NT2/D1 (cell line): ENCODE measurements around the gene LRCH3.

Source experiments
- DNase-seq: peaks from one replicate; pipeline ENCODE4 v3.0.0-alpha.2; 2011; ENCODE audit warnings: low read depth, low spot score
- H3K27me3 ChIP-seq: 2 replicates; pipeline ENCODE4 v1.6.0; 2011; ENCODE audit warnings: mild to moderate bottlenecking; ENCODE audit not compliant: insufficient read length, insufficient read depth
- H3K36me3 ChIP-seq: 2 replicates; pipeline ENCODE4 v1.6.1; 2011; ENCODE audit warnings: mild to moderate bottlenecking, low read length, mixed read lengths; ENCODE audit not compliant: insufficient read depth, insufficient read length
- H3K4me1 ChIP-seq: 2 replicates; pipeline ENCODE4 v1.5.1; 2011; ENCODE audit not compliant: insufficient read depth, insufficient read length
- H3K4me3 ChIP-seq: 2 replicates; pipeline ENCODE4 v1.5.1; 2011; ENCODE audit warnings: low read depth; ENCODE audit not compliant: insufficient read length
- H3K9ac ChIP-seq: 2 replicates; pipeline ENCODE4 v1.6.0; 2011; ENCODE audit warnings: low read depth; ENCODE audit not compliant: insufficient read length
- H3K9me3 ChIP-seq: 2 replicates; pipeline ENCODE4 v1.5.1; 2011; ENCODE audit warnings: mild to moderate bottlenecking, low read length; ENCODE audit not compliant: insufficient read depth
- SUZ12 ChIP-seq: IDR thresholded peaks from 2 replicates; pipeline ENCODE4 v1.6.1; 2011; ENCODE audit not compliant: insufficient read length, insufficient read depth; ENCODE audit errors: extremely low read depth
- YY1 ChIP-seq: IDR thresholded peaks from 2 replicates; pipeline ENCODE4 v1.6.1; 2011; ENCODE audit not compliant: insufficient read length, insufficient read depth
- ZNF274 ChIP-seq: IDR thresholded peaks from 2 replicates; pipeline ENCODE4 v1.6.1; 2011; ENCODE audit warnings: mild to moderate bottlenecking, low read depth, low read length

The LRCH3 gene

GRCh38 chr3:197841789-197842188, 50.7 kb downstream of the LRCH3 start:
- no peak overlapping the region for H3K4me3 ChIP-seq
- H3K9ac ChIP-seq: no peak overlapping the region
- no peaks in the 10 kb centered on the region for H3K27me3 ChIP-seq
- DNase-seq: no peak
- H3K36me3 ChIP-seq: peaks cover 81% of the 10 kb centered on the region
- no peaks in the 10 kb centered on the region for H3K9me3 ChIP-seq
- TF ChIP-seq SUZ12: no peak
- no peak for TF ChIP-seq ZNF274
- TF ChIP-seq YY1: no peak
- no peaks in the 10 kb centered on the region for H3K4me1 ChIP-seq

DNA sequence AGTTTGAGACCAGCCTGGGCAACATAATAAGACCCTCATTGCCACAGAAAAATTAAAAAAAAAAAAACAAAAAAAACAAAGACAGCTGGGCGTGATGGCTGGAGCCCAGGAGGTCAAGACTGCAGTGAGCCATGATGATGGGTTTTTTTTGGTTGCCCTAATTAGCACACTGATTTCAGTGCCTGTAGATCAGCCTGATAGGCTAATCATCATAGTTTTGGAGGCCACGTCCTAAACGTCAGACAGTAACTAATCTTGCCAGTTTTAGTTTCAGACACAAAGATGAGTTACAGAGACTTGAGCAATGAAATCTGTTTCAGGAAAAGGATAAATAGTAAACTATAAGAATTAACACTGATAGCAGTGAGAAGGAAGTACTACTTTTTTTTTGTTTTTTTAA, 55.4 kb downstream of the LRCH3 start:
- Histone ChIP-seq H3K9me3 (no peaks in the 10 kb centered on the region), H3K4me1 (no peaks in the 10 kb centered on the region), H3K27me3 (no peaks in the 10 kb centered on the region), H3K4me3 (no peak overlapping the region), H3K36me3 (peaks cover 74% of the 10 kb centered on the region), H3K9ac (no peak overlapping the region)
- TF ChIP-seq SUZ12: no peak
- DNase-seq: no peak

DNA sequence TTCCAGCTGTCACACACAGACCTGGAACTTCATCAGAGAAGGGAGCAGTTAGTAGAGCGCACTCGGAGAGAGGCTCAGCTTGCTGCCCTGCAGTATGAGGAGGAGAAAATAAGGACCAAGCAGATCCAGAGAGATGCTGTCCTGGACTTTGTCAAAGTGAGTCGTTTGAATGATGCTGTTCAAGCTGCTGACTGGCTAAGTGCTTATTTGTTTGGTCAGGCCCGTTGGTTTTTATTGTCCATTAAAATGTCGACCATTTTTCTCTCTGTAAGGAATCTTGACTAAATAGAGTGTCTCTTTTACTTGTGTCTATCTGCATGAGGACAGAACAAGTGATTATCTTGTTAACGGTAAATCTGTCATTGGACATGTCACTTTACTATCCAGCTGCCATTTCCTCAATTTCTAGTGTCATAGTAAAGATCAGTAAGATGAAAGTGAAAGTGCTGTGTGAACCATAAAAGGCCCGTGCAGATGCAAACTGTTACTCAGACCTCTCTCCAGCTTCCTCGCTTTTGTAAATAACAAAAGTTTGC, 56.9 kb downstream of the LRCH3 start:
- H3K4me1 ChIP-seq: no peaks in the 10 kb centered on the region
- H3K27me3 ChIP-seq: no peaks in the 10 kb centered on the region
- peaks cover 72% of the 10 kb centered on the region for H3K36me3 ChIP-seq
- DNase-seq: no peak
- H3K9me3 ChIP-seq: no peaks in the 10 kb centered on the region
- no peak overlapping the region for H3K4me3 ChIP-seq
- TF ChIP-seq ZNF274 (no peak), YY1 (no peak), SUZ12 (no peak)
- H3K9ac ChIP-seq: no peak overlapping the region

- peaks cover 48% of the 10 kb centered on the region for H3K36me3 ChIP-seq
- H3K27me3 ChIP-seq: no peaks in the 10 kb centered on the region
- TF ChIP-seq SUZ12 (no peak), ZNF274 (no peak), YY1 (no peak)
- no peak overlapping the region for H3K9ac ChIP-seq
- H3K9me3 ChIP-seq: peaks cover 11% of the 10 kb centered on the region; the same call in 1 of the 2 replicates
- H3K4me1 ChIP-seq: no peaks in the 10 kb centered on the region
- peak; percentile 50 for DNase-seq
- H3K4me3 ChIP-seq: no peak overlapping the region
These were observed 63.7 kb downstream of the LRCH3 start for GRCh38 chr3:197854596-197855343.

DNA sequence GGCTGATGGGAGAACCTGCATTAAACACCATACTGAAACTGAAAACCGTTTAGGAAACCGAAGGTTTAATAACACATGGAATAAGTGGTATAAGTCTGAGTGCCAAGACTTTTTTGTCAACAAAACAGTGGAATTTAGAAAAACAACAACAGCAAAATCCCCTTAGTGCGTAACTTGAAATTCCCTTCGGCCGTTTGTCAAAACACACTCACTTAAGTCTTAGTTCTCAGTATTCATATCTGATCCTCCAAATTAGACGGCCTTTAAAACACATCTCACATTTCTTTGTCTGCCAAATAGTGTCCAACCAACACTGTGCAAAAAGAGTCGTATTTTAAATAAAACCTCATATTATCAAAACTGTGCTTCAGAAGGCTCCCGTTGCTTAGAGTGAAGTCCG, 64.5 kb downstream of the LRCH3 start:
- H3K9me3 ChIP-seq: peaks cover 11% of the 10 kb centered on the region; the same call in 1 of the 2 replicates
- H3K36me3 ChIP-seq: peaks cover 44% of the 10 kb centered on the region
- H3K27me3 ChIP-seq: no peaks in the 10 kb centered on the region
- no peak for TF ChIP-seq ZNF274
- TF ChIP-seq SUZ12: no peak
- no peak for TF ChIP-seq YY1
- H3K4me1 ChIP-seq: no peaks in the 10 kb centered on the region
- no peak overlapping the region for H3K4me3 ChIP-seq
- DNase-seq: no peak
- H3K9ac ChIP-seq: no peak overlapping the region

DNA sequence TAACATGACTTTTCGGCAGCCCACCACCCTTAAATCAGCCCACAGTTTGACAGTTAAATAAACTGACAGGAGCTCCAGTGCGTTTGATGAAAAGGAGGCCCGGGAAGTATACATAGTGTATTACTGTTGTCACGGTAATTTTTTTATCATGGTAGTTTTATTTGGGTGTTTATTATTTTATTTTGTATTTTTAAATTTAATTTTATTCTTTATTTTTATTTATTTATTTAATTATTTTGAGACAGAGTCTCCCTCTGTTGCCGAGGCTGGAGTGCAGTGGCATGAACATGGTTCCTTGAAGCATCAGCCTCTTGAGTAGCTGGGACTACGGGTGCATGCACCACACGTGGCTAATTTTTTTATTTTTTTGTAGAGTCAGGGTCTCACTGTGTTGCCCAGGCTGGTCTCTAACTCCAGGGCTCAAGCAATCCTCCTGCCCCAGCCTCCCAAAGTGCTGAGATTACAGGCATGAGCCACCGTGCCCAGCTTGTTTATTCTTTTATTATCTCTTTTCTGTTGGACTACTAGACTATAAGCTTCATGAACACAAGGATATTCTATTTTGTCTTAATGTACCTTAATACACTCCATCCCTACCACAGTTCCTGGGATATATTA, 65.3 kb downstream of the LRCH3 start:
- TF ChIP-seq ZNF274 (no peak), SUZ12 (no peak), YY1 (no peak)
- no peak for DNase-seq
- Histone ChIP-seq H3K27me3 (no peaks in the 10 kb centered on the region), H3K4me1 (no peaks in the 10 kb centered on the region), H3K4me3 (no peak overlapping the region), H3K36me3 (peaks cover 40% of the 10 kb centered on the region), H3K9me3 (peaks cover 11% of the 10 kb centered on the region; the same call in 1 of the 2 replicates), H3K9ac (no peak overlapping the region)

DNA sequence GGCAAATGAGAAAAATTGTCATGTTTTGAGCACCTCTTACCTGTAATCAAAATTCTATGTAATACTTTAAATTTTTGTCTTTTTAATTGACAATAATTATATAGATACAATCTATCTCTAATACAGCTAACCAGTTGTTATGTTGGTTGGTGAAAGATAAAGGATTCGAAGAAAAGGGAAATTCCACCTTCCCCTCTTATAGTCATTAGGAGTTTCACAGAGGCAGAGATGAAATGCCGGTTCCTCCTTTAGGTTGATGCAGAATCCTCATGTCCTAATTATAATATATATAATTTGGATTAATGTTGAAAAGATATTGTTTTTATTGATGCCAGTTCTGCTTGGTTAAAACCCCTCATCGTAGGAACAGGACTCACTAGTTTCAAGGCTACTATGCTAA, 67.1 kb downstream of the LRCH3 start:
- Histone ChIP-seq H3K9ac (no peak overlapping the region), H3K4me1 (no peaks in the 10 kb centered on the region), H3K36me3 (peaks cover 35% of the 10 kb centered on the region), H3K27me3 (no peaks in the 10 kb centered on the region), H3K4me3 (no peak overlapping the region), H3K9me3 (peaks cover 11% of the 10 kb centered on the region; the same call in 1 of the 2 replicates)
- no peak for TF ChIP-seq YY1
- no peak for DNase-seq
